ENCODE measurements around the gene SNAPC5.
A peak's percentile ranks its signal among the peaks of the same experiment; 100 is the strongest.
"Not testable (repeated sequence)": the region's sequence is repeated elsewhere in the genome, so short reads cannot be mapped to it uniquely, and the experiment has no call there.

The SNAPC5 gene

GRCh38 chr15:66462627-66463026, 34.9 kb downstream of the SNAPC5 start:
- H3K4me3 ChIP-seq (ENCODE audit: low read depth, low read length) = no peak overlapping the region
- no peak for TF ChIP-seq POLR2A (IDR thresholded peaks at IDR 0.05; ENCODE audit: extremely low read depth, insufficient read length)
- TF ChIP-seq MYC (IDR thresholded peaks at IDR 0.05; ENCODE audit: low read depth, low read length) = no peak
- no peak for TF ChIP-seq MAX (IDR thresholded peaks at IDR 0.05; ENCODE audit: low read depth, low read length)
- TF ChIP-seq CTCF (IDR thresholded peaks at IDR 0.05; ENCODE audit: low read depth, low read length) = no peak
- no peak for DNase-seq (ENCODE audit: low read depth)

- TF ChIP-seq CTCF (IDR thresholded peaks at IDR 0.05; ENCODE audit: low read depth, low read length) (no peak), MYC (IDR thresholded peaks at IDR 0.05; ENCODE audit: low read depth, low read length) (no peak), MAX (IDR thresholded peaks at IDR 0.05; ENCODE audit: low read depth, low read length) (no peak), POLR2A (IDR thresholded peaks at IDR 0.05; ENCODE audit: extremely low read depth, insufficient read length) (no peak)
- no peak overlapping the region for H3K4me3 ChIP-seq (ENCODE audit: low read depth, low read length)
- no peak for DNase-seq (ENCODE audit: low read depth)
These were observed 35.6 kb downstream of the SNAPC5 start for GRCh38 chr15:66461917-66462316.

GRCh38 chr15:66461294-66461693, 36.3 kb downstream of the SNAPC5 start:
- not testable (repeated sequence) for DNase-seq (ENCODE audit: low read depth); H3K4me3 ChIP-seq (ENCODE audit: low read depth, low read length)

- TF ChIP-seq POLR2A (IDR thresholded peaks at IDR 0.05; ENCODE audit: extremely low read depth, insufficient read length) (no peak), CTCF (IDR thresholded peaks at IDR 0.05; ENCODE audit: low read depth, low read length) (no peak), MAX (IDR thresholded peaks at IDR 0.05; ENCODE audit: low read depth, low read length) (no peak), MYC (IDR thresholded peaks at IDR 0.05; ENCODE audit: low read depth, low read length) (no peak)
- no peak for DNase-seq (ENCODE audit: low read depth)
- no peak overlapping the region for H3K4me3 ChIP-seq (ENCODE audit: low read depth, low read length)
These were observed 37.5 kb downstream of the SNAPC5 start for GRCh38 chr15:66459818-66460615.

- DNase-seq (ENCODE audit: low read depth) = no peak
- TF ChIP-seq MAX (IDR thresholded peaks at IDR 0.05; ENCODE audit: low read depth, low read length) (no peak), POLR2A (IDR thresholded peaks at IDR 0.05; ENCODE audit: extremely low read depth, insufficient read length) (no peak), MYC (IDR thresholded peaks at IDR 0.05; ENCODE audit: low read depth, low read length) (no peak), CTCF (IDR thresholded peaks at IDR 0.05; ENCODE audit: low read depth, low read length) (no peak)
These were observed 41.4 kb downstream of the SNAPC5 start for GRCh38 chr15:66456211-66456610.

GRCh38 chr15:66454143-66454542, 43.4 kb downstream of the SNAPC5 start:
- TF ChIP-seq POLR2A (IDR thresholded peaks at IDR 0.05; ENCODE audit: extremely low read depth, insufficient read length) (no peak), MYC (IDR thresholded peaks at IDR 0.05; ENCODE audit: low read depth, low read length) (no peak), MAX (IDR thresholded peaks at IDR 0.05; ENCODE audit: low read depth, low read length) (no peak), CTCF (IDR thresholded peaks at IDR 0.05; ENCODE audit: low read depth, low read length) (no peak)
- DNase-seq (ENCODE audit: low read depth) = peak; percentile 67
- H3K4me3 ChIP-seq (ENCODE audit: low read depth, low read length) = no peak overlapping the region

More at GRCh38 chr15:66456211-66456610, 41.4 kb downstream of the SNAPC5 start:
- no peak overlapping the region for H3K4me3 ChIP-seq (ENCODE audit: low read depth, low read length)

Data from NB4 (cell line).